RPMI8226 (cell line): Measurements from ENCODE around the gene CAMK2G.
"Not testable (repeated sequence)": the region's sequence is repeated elsewhere in the genome, so short reads cannot be mapped to it uniquely, and the experiment has no call there.

Experiments used
- DNase-seq: peaks from one replicate; pipeline ENCODE4 v3.0.0-alpha.2; 2015

CAMK2G gene

DNA sequence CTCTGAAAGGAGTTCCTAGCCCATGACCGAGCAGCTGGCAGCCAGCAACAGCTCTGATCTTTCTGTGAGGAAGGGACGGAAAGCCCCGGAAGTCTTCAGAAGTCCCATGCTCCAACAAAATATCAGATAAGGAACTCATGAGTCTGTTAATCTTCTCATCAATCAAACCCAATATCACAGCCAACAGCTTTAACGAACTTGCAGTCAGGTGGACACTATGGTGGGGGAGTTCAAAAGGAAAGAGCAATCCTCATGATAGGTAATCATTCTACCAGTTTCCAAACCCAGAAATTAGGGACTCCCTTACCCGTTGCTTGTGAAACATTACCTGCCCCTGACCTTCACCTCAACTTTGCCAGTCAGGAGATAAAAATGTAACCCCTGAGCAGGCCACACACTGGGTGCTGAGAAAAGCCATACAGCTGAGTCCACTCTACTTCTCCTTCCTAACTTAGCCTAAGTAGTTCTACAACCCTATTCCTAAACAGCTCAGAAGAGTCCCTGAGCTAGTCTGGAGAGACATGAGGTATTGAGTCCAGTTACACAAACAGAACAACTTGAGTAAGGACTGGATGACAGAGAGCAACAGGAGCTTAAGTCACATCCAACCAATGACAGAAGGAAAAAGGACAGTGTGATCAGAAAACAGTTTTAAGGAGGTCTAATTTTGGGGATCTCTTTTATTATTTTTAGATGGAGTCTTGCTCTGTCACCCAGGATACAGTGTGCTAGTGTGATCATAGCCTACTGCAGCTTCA, 65.1 kb downstream of the CAMK2G start:
- DNase-seq = no peak

DNA sequence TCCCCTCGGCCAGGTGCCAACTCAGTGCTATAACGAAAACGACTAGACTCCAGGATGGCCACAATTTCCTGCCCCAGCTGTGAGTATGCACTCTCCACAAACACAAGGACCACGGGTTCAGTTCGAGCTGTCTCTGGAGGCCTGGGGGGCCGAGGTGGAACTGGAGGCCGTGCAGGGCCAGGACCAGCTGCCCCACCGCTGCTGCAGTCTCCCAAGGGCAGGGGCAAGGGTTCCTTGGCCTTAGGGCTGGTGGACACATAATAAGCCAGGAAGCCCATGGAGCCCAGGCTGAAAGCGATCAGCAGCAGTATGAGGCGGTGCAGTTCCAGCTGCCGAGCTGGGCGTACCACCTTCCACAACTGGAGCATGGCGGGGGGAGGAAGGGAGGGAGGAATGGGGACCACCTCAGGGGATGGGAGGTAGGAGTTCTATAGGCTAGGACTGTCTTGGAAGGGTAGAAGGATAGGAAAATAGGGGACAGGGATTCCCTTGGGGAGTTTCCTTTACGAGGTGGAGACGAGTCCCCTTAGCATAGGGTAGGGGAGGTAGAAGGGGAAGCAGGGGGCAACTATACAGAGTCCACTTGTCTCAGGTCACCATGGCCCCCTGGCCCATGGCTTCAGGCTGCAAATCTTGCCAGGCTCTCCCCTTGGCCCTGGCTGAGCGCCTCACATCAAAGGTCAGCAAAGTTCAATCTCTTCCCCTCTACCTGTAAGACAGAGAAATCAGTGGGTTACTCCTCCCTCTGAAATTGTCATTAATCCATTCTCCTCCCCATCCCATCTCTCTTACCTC, 66.1 kb downstream of the CAMK2G start:
- no peak for DNase-seq

- DNase-seq = no peak
Measured at GRCh38 chr10:73807471-73807870, 66.9 kb downstream of the CAMK2G start.

DNA sequence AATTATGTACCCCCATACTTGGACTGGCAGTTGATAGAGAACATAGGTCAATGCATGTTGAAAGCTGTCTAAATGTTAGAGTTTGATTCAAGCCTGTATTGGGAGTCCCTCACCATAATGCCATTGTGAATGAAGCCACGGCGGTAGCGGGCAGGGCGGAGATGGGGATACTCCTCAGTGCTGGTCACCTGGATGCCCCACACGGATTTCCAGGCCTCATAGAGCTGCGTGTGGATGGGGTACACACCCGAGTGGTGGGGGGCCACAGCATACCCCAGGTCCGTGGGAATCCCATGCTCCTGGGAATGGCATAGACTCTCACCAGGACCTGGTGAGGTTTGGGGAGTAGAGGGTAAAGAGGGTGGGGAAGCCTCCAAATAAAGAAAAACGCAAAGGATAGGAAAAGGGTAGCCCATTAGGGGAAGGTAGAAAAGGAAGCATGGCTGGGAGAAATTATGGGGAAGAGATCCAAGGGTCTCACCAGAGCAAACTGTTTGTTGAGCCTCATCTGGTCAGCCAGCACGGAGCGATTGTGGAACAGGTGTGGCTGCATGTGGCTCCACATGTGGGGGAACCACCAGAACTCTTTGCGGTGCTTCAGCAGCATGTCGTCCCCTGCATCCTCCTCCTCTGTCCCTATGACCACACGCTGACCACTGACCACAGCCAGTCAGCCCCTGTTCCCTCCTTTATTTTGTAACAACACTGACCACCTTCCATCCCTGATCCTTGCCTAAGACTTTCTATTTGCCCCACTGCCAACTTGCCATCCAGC, 68.0 kb downstream of the CAMK2G start:
- no peak for DNase-seq

DNA sequence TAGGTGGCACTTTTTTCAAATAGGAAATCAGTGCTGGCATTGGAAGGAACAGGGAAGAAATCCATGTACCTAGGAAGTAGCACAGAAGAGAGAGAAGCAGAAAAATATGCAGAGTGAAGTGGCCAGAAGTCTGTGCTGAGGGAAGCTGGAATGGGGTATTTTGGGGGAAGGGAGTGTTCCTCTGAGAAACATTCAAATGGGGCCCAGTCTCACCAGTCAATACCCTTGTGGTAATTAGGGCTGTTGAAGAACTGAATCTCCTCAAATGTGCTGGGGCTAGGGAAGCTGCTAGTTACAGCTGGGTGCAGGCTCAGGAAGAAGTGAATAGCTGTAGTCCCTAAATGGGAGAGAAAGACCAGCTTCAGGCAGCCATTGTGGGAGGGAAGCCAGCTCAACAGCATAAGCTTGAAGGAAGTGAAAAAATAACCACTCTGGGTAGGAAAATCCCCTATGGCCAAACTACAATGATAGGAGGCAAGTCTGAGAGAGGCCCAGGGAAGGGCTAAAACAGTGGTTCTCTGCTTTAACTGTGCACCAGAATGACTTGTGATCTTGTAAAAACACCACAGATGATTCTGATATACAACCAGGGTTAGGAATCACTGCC, 70.6 kb downstream of the CAMK2G start:
- DNase-seq = no peak

- DNase-seq = no peak
Measured at GRCh38 chr10:73802276-73802991, 71.9 kb downstream of the CAMK2G start.

DNA sequence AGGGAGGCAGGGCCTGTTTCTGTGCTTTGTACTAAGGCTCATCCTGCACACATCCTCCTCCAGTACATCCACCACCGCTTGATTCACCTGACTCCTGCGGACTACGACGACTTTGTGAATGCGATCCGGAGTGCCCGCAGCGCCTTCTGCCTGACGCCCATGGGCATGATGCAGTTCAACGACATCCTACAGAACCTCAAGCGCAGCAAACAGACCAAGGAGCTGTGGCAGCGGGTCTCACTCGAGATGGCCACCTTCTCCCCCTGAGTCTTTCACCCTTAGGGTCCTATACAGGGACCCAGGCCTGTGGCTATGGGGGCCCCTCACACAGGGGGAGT, 73.1 kb downstream of the CAMK2G start:
- no peak for DNase-seq

DNA sequence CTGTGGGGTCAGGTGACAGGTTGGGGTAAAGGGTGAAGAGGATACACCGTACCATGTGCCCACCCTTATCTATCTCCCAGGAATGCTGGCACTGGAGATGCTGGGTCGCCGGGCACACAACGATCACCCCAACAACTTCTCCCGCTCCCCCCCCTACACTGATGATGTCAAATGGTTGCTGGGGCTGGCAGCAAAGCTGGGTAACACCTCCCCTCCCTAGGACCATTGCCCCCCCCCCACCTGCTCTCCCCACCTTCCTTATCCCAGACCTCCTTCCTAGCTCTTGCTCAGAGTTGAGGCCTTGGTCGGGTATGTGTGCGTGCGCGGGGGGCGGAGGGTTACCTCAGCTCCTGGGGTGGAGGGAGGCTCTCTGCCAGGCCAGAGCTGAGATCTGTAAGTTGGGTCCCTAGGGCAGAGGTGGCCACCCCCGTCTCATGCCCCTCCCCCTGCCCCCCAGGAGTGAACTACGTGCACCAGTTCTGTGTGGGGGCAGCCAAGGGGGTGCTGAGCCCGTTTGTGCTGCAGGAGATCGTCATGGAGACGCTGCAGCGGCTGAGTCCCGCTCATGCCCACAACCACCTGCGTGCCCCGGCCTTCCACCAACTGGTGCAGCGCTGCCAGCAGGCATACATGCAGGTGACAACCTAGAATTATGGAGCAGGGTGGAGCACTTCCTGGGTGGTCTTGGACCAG, 73.6 kb downstream of the CAMK2G start:
- DNase-seq = no peak

GRCh38 chr10:73799899-73800559, 74.3 kb downstream of the CAMK2G start:
- no peak for DNase-seq

- no peak for DNase-seq
Measured at GRCh38 chr10:73798927-73799560, 75.3 kb downstream of the CAMK2G start.

- DNase-seq = no peak
Measured at GRCh38 chr10:73798087-73798486, 76.3 kb downstream of the CAMK2G start.

- no peak for DNase-seq
Measured at GRCh38 chr10:73797324-73798025, 76.9 kb downstream of the CAMK2G start.

- no peak for DNase-seq
Measured at GRCh38 chr10:73796766-73797165, 77.6 kb downstream of the CAMK2G start.

- DNase-seq = not testable (repeated sequence)
Measured at GRCh38 chr10:73796035-73796434, 78.3 kb downstream of the CAMK2G start.

GRCh38 chr10:73795491-73795890, 78.9 kb downstream of the CAMK2G start:
- not testable (repeated sequence) for DNase-seq

- no peak for DNase-seq
Measured at GRCh38 chr10:73793456-73793855, 80.9 kb downstream of the CAMK2G start.

GRCh38 chr10:73791871-73792400, 82.4 kb downstream of the CAMK2G start:
- no peak for DNase-seq

DNA sequence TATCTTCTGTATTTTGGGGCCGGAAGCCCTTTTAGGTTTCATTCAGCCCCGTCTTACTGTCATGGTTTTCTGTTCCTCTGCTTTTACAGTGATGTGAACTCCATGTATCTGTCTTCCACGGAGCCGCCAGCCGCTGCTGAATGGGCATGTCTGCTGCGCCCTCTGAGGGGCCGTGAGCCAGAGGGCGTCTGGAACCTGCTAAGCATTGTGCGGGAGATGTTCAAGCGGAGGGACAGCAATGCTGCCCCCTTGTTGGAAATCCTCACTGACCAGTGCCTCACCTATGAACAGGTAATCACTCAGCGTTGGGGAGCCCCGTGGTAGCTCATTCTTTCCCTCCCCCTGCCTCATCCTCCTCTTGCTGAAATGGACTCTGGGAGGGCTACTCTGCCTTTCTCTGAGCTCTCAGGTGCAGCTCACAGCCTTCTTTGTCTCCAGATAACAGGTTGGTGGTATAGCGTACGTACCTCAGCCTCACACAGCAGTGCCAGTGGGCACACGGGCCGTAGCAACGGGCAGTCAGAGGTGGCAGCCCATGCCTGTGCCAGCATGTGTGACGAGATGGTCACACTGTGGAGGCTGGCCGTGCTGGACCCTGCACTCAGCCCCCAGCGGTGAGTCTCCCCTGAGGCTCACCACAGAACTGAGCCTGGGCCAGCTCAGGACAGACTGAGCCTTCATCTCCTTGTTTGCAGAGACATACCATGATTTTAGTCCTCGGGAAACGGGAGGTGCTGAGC, 83.3 kb downstream of the CAMK2G start:
- no peak for DNase-seq

- no peak for DNase-seq
Measured at GRCh38 chr10:73789659-73790055, 84.7 kb downstream of the CAMK2G start.
